ENCODE measurements around the gene DPF3.

- no peak for TF ChIP-seq CTCF (conservative IDR thresholded peaks at IDR 0.05 in 1 of 2, IDR thresholded peaks at IDR 0.05 in 1 of 2; ENCODE audit: low read depth in 1 of 2, low read length in 2 of 2)
- TF ChIP-seq EZH2 (IDR thresholded peaks at IDR 0.05; ENCODE audit: low read length, missing control alignments) = no peak
Observed at GRCh38 chr14:72888192-72888591, 5.7 kb downstream of the DPF3 start.

Measured in fibroblast of lung (primary cell).